ENCODE results near the gene CCDC174. TPM values are rescaled to one million over a fixed set of nuclear protein-coding genes. Genes with fewer than 3 reads are reported as not detected.

CCDC174 gene
- total RNA-seq, 1 experiment from 2014 or later, result 3.0 TPM

DNA sequence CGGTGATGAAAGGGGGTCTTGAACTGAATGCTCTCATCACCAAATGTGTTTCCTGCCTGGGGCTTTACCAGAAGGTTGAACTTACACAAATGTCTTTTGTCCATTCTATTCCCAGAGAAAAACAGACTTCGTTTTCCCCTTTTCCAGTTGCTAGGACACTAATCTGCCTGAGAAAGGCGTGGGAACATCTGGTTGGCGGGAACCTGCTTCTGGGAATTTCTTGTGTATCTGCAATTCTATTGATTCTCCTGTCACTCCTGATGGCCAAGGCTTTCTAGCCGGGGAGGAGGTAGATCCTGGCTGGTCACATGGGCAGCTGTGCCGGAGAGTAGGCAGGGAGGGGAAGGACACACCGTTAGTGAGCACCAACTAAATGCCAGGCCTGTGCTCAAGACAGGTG, 31.1 kb upstream of the CCDC174 start:
- no peaks in the 10 kb centered on the region for H3K9me3 ChIP-seq
- no peak overlapping the region for H3K4me3 ChIP-seq
- no peaks in the 10 kb centered on the region for H3K27me3 ChIP-seq
- no peaks in the 10 kb centered on the region for H3K36me3 ChIP-seq
- no peak for DNase-seq

DNA sequence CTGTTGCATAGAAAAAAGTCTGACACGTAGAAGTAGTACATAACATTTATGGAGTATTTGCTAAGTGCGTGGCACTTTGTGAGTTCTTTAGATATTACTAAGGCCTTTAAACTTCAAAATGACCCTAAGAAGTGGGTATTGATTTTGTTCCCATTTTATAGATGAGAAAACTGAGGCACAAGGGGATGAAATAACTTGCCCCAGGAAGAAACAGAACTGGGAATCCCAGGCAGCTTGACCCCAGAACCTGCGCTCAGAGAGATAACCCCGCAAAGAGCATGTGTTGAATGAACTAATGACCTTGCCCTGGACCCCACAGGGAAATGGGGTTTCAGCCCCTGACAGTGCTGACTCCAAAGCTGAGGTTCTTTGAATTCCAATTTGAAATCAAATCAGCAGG, 30.5 kb upstream of the CCDC174 start:
- no peaks in the 10 kb centered on the region for H3K36me3 ChIP-seq
- H3K9me3 ChIP-seq, result no peaks in the 10 kb centered on the region
- no peak for DNase-seq
- H3K27me3 ChIP-seq, result no peaks in the 10 kb centered on the region
- no peak overlapping the region for H3K4me3 ChIP-seq

DNA sequence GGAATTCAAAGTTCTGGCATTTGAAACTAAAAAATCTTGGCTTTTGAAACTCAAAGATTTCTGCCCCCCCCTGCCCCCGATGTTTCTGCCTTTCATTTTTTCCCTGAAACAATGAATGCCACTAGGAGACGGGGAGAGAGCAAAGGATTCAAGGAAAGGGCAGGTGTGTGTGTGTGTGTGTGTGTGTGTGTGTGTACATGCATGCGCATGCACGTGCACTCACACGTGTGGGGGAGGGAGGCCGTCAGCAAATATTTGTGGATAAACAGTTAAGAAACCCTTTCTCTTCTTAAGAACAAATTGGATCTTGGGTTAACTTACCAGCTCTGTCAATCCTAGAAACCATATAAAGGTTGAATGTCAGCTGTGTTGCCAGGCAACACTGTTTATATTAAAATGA, 29.2 kb upstream of the CCDC174 start:
- Histone ChIP-seq H3K4me3 (no peak overlapping the region), H3K36me3 (no peaks in the 10 kb centered on the region), H3K27me3 (no peaks in the 10 kb centered on the region), H3K9me3 (no peaks in the 10 kb centered on the region)
- no peak for DNase-seq

DNA sequence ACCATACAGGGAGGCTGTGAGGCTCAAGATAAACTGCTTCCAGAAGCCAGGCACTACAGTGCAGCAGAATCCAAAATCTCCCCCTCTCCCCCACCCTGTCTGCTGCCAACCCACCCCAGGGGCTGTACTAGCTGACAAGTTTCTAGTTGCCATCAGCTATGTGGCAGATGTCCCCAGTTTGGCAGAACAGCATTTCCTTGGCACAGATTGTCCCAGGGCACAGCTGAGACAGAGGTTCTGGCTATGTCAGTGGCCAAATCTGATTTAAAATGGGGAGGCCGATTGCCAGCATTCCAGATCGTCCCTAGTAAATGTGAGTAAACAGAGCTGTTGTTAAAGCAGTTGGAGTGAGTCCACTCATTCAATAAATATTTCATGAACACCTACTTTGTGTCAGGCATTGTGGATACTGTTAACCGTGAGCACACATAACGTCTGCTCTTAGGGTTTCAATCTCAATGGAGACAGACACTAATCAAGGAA, 28.0 kb upstream of the CCDC174 start:
- peak; percentile 26 for DNase-seq
- H3K4me3 ChIP-seq, result no peak overlapping the region
- no peaks in the 10 kb centered on the region for H3K36me3 ChIP-seq
- no peaks in the 10 kb centered on the region for H3K9me3 ChIP-seq
- H3K27me3 ChIP-seq, result no peaks in the 10 kb centered on the region

DNA sequence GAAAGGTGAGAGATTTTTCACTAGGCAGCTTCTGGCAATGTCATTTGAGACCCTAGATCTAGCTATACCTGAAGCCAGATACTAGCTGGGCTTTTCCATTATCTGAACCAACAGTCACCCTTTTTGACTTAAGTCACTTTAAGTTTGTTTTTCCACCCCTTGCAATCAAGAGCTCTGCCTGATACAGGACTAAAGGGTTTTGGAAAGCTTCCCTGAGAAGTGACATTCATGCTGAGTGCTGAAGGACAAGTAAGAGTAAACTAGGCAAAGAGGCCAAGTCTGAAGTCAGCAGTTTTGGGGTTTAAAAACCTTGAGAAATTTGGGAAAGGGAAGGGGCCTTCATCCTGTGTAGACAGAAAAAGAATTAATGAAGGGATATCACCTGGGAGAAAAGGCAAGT, 27.1 kb upstream of the CCDC174 start:
- Histone ChIP-seq H3K4me3 (no peak overlapping the region), H3K27me3 (no peaks in the 10 kb centered on the region), H3K36me3 (no peaks in the 10 kb centered on the region), H3K9me3 (no peaks in the 10 kb centered on the region)
- DNase-seq, result no peak

DNA sequence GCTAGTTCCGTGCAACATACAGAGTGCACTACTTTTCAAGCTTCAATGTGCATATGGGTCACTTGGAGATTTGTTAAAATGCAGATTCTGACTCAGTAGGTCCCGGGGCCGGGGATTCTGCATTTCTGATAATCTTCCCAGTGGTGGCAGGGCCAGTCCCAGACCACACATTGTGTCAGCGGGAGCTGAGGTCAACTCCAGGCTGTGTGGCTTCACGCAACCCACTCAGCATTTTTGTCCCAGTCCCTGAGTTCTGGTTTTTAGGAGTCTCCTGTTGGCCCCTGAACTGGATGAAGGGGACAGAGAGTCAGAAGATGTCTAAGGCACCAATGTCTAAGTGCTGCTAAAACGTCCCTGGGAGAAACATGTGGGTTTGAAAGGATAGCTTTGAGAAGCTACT, 26.1 kb upstream of the CCDC174 start:
- no peaks in the 10 kb centered on the region for H3K27me3 ChIP-seq
- no peak for DNase-seq
- no peaks in the 10 kb centered on the region for H3K36me3 ChIP-seq
- H3K4me3 ChIP-seq, result no peak overlapping the region
- H3K9me3 ChIP-seq, result no peaks in the 10 kb centered on the region

DNA sequence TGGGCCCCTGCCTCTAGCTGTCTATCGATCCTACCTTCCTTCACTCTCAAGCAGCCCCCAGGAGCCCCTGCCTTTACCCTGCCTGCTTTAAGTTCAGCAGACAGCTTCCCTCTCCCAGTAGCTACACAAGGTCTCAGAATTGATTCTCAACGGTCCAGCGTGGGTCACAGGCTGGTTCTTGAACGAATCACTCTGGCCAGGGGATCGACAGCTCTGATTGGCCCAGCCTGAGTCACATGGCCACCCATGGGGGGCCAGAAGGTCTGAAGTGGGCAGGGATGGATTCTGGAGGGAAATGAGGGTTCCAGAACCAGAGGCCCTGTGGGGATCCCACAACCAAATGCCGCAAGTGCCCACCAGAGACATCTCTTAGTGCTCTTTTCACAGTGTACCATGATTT, 23.7 kb upstream of the CCDC174 start:
- no peaks in the 10 kb centered on the region for H3K27me3 ChIP-seq
- H3K36me3 ChIP-seq, result no peaks in the 10 kb centered on the region
- no peak overlapping the region for H3K4me3 ChIP-seq
- H3K9me3 ChIP-seq, result no peaks in the 10 kb centered on the region
- DNase-seq, result no peak

DNA sequence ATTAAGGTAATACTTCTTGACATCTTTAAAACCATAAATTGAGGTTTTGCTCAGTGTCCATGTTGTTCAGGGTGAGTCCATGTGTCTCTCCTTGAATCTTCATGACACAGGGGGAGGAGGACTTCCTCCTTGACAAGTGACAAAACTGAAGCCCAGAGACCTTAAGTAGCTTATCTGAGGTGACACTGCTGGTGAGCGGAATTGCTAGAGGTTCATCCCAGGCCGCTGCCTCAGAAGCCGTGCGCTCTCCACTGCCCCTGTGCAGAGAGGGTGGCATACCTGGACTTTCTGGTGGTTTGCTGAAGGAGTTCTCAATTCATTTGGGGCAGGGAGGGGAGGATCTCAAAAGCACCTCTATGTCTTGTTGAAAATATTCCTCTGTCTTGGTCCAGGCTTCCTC, 23.2 kb upstream of the CCDC174 start:
- Histone ChIP-seq H3K9me3 (no peaks in the 10 kb centered on the region), H3K4me3 (no peak overlapping the region), H3K27me3 (no peaks in the 10 kb centered on the region), H3K36me3 (no peaks in the 10 kb centered on the region)
- DNase-seq, result no peak

DNA sequence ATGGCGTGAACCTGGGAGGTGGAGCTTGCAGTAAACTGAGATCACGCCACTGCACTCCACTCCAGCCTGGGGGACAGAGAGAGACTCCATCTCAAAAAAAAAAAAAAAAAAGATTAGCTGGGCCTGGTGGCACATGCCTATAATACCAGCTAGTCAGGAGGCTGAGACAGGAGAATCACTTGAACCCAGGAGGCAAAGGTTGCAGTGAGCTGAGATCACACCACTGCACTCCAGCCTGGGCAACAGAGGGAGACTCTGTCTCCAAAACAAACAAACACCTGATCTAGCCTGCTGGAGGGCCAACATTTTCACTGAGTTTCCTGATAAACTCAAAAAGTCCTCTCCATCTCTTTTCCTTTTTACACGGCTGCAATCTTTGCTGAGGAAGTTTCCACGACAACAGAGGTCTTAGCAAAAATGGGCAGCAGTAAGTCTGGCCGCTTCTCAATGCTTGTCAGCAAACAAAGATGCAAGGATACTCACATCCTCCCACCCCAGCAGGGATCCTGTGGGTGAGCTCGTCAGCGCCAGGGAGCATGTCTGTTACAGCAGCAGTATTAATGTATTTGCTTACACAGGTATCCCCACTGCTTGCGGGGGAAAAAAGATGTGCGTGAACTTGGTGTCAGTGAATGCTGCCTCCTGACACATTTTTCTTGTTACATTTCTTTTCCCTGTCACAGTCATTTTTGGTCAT, 21.0 kb upstream of the CCDC174 start:
- DNase-seq, result no peak

DNA sequence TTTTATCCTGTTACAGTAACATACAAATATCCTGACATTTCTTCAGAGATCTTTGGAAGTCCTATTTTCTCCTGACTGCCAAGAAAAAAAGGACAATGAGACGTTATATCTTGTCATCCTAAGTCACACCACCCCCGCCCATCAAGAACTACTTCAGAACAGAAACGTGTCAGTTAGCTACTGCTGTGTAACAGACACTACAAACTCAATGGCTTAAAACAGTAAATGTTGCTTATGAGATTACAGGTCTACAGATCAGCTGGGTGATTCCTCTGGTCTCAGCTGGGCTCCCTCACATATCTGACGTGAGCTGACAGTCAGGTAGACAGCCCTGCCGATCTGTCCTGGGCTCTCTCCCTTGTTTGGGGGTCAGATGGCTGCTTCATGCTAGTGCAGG, 20.5 kb upstream of the CCDC174 start:
- DNase-seq, result no peak

More for the DNA sequence above, 21.0 kb upstream of the CCDC174 start:
- H3K36me3 ChIP-seq, result no peaks in the 10 kb centered on the region
- H3K4me3 ChIP-seq, result no peak overlapping the region
- no peaks in the 10 kb centered on the region for H3K9me3 ChIP-seq
- H3K27me3 ChIP-seq, result no peaks in the 10 kb centered on the region

DNA sequence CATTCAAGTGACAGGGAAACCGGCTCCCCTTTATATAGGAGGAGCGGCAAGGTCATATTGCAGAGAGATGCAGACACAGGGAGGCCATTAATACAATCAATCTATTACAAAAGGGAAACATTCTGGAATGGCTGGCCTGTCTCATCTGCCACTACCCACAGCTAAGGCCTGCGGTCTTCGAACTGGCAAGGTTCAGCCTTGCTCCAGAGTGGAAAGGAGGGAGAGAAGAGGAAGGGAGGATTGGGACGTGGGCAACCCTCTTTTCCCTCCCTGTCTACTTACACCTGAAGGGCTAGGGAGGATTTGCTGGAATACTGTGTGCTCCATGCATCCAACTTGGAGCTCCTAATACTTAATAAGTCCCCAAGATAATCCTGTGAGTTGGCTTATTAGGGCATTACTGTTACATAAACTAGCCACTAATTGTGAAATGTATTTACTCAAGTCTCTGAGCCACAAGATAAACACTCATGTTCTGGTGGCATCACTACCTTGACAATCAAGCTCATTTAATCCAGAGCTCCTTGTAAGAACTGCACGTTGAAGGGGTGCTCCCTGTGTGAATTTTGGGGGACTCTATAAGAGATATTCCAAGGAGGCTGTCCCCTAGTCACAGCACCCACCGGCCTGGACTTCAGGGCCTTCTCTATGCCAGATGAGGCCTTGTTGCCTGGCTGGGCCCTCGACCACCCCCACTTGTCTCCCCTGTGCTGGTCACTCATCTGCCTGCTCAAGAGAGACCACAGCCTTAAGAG, 19.7 kb upstream of the CCDC174 start:
- DNase-seq, result no peak
- no peaks in the 10 kb centered on the region for H3K27me3 ChIP-seq

More for the DNA sequence above, 20.5 kb upstream of the CCDC174 start:
- H3K36me3 ChIP-seq, result no peaks in the 10 kb centered on the region
- no peak overlapping the region for H3K4me3 ChIP-seq
- H3K9me3 ChIP-seq, result no peaks in the 10 kb centered on the region
- no peaks in the 10 kb centered on the region for H3K27me3 ChIP-seq

DNA sequence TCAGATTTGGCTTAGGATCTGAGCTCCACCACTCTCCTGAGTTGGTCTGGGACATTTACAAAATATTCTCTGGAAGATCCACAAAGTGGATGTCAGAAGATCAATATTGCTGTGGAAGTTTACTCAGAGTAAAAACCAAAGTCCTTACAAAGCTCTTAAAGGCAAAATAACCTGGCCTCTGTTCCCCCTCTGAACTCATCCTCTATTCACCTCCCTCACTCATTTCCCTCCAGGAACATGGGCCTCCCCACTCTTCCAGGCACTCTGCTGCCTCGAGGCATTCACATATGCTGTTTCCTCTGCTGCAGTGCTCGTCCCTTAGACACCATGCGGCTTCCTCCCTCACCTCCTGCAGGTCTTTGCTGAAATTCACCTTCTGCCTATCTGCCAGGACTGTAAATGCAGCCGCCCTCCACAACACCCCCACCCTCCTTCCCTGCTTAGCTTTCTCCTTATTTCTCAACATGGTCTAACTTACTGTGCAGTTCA, 19.1 kb upstream of the CCDC174 start:
- Histone ChIP-seq H3K27me3 (no peaks in the 10 kb centered on the region), H3K36me3 (no peaks in the 10 kb centered on the region), H3K4me3 (no peak overlapping the region), H3K9me3 (no peaks in the 10 kb centered on the region)
- no peak for DNase-seq

More for the DNA sequence above, 19.7 kb upstream of the CCDC174 start:
- no peak overlapping the region for H3K4me3 ChIP-seq
- no peaks in the 10 kb centered on the region for H3K9me3 ChIP-seq
- H3K36me3 ChIP-seq, result no peaks in the 10 kb centered on the region

DNA sequence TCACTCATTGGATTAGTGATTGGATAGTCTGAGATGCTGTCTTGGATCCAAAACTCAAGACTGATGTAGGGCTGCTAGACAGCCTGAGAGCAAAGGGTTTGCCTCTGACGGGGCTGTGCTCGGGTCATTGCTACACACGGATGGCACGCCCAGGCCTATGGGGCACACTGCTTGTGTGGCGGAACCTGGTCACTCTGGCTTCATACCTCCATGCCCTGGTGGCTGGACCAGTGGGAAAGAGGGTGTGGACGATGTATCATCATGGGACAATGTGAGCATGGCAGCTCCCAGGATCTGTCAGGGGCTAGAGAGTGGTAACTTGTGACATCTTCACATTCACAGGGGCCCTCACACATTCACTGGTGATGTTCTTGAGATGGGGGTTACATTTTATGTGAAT, 18.1 kb upstream of the CCDC174 start:
- Histone ChIP-seq H3K4me3 (no peak overlapping the region), H3K9me3 (no peaks in the 10 kb centered on the region), H3K27me3 (no peaks in the 10 kb centered on the region), H3K36me3 (no peaks in the 10 kb centered on the region)
- DNase-seq, result no peak

DNA sequence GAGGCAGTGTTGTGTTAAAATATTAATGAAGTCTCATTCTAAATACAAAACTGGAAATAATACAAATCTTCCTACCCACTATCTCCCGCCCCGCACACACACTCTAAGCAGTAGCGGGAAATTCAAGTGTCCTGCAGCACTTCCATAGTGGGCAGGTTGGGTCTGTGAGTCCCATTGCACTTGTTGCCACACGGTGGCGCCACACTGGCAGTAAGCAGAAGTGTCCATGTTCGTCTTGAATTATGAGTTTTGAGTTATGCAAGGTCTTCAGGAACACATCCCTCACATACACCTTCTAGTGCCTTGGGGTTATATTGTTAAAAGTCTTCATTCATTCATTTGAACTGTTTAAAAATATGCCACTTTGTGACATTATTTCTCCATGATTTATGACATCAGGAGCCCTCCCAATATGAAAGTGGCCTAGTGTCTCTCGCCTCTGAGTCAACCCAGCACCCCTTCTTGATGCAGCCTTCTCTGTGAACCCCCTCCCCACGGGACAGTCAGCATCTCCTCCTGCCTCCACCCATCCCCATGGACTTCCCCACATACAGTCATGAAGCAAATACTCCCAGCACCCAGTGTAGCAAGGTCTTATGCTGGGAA, 17.6 kb upstream of the CCDC174 start:
- no peaks in the 10 kb centered on the region for H3K27me3 ChIP-seq
- no peak overlapping the region for H3K4me3 ChIP-seq
- peak; percentile 21 for DNase-seq
- no peaks in the 10 kb centered on the region for H3K36me3 ChIP-seq
- H3K9me3 ChIP-seq, result no peaks in the 10 kb centered on the region

DNA sequence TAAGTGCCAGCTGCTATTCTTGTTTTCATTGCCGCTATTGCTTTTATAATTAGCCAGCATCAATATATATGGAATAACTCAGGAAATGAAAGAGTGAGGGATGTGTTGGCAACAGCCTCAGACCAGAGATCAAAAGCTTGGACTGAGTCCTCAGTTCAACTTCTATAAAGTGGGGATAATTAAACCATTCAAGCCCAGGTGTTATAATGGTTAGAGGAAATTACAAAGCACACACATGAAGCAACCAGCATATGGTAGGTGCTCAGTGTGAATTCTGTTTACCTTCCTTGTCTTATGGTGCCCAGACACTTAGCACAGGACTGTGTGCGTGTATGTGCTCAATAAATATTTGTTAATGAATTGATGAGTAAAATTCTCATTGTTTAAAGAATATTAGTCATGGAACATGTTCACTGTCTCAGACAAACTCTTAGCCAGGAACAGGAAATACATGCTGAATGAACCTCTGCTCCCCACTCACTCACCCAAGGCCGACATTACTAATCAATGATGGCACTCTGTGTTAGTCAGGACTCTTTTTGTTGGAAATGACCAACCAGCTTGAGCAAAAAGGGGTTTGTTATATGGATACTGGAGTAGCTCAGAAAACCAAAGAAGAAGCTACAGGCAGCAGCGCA, 16.7 kb upstream of the CCDC174 start:
- Histone ChIP-seq H3K9me3 (no peaks in the 10 kb centered on the region), H3K4me3 (no peak overlapping the region), H3K36me3 (no peaks in the 10 kb centered on the region), H3K27me3 (no peaks in the 10 kb centered on the region)
- peak; percentile 32 for DNase-seq

DNA sequence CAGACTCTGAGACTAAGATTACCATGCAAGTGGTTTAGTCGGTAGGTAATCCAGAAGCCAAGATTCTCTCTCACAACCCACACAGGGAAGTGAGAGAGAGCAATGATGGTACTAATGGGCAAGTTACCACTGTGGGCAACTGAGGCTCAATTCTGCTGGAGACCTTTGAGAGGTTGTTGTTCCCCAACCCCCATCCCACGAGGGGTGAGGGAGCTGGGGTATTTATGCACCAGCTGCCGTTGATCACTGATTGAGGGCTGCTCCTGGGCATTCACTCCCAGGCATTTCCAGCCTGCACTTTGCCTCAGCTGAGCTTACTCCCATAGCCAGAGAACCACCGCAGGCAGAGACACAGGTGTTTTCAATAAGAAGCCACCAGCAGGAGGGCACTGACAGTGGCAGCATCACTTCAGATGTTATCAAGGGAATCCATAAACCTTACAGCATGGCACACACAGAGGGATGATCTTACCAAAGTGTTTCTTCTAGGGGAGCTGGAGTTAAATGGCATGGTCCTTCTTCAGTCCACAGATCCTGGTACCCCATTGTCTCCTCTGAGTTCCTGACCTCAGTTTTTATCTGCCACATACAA, 15.0 kb upstream of the CCDC174 start:
- Histone ChIP-seq H3K27me3 (no peaks in the 10 kb centered on the region), H3K9me3 (no peaks in the 10 kb centered on the region), H3K4me3 (no peak overlapping the region), H3K36me3 (no peaks in the 10 kb centered on the region)
- no peak for DNase-seq

DNA sequence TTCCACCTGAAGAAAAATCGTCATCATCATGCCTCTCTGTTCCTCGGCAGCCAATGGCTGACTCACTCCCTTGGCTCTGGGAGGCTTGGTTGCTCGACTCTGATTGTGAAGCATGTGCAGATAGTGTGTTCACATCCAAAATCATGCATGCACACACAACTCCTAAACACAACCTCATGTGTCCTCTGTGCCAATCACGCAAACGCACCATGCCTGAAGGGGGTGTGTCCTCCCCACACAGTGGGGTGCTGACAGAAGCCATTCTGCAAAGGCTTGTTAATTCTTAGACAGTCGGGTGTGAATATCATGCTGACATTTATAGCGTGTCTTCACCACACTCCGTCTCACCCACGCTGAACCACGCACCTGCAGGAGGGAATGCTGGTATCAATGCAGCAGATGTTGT, 11.4 kb upstream of the CCDC174 start:
- no peaks in the 10 kb centered on the region for H3K27me3 ChIP-seq
- DNase-seq, result peak; percentile 57
- no peaks in the 10 kb centered on the region for H3K9me3 ChIP-seq
- H3K36me3 ChIP-seq, result no peaks in the 10 kb centered on the region
- H3K4me3 ChIP-seq, result no peak overlapping the region
